Inflammatory macrophage (primary cell): Measurements from ENCODE around the gene GATC.

Experiments
- DNase-seq, 2 donors: peaks; one replicate each; pipeline ENCODE4 v3.0.0-alpha.2; 2020 to 2022
- total RNA-seq, 18 experiments: gene quantifications; one replicate each; lab custom pipeline; 2026; ENCODE audit warnings: mixed read lengths in 6 of 18, inconsistent platforms in 2 of 18; lab: John Stamatoyannopoulos, UW

The GATC gene, protein sequence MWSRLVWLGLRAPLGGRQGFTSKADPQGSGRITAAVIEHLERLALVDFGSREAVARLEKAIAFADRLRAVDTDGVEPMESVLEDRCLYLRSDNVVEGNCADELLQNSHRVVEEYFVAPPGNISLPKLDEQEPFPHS
- total RNA-seq = 14.7 to 52.1 (median 30.1) reads per million in 18 experiments

DNA sequence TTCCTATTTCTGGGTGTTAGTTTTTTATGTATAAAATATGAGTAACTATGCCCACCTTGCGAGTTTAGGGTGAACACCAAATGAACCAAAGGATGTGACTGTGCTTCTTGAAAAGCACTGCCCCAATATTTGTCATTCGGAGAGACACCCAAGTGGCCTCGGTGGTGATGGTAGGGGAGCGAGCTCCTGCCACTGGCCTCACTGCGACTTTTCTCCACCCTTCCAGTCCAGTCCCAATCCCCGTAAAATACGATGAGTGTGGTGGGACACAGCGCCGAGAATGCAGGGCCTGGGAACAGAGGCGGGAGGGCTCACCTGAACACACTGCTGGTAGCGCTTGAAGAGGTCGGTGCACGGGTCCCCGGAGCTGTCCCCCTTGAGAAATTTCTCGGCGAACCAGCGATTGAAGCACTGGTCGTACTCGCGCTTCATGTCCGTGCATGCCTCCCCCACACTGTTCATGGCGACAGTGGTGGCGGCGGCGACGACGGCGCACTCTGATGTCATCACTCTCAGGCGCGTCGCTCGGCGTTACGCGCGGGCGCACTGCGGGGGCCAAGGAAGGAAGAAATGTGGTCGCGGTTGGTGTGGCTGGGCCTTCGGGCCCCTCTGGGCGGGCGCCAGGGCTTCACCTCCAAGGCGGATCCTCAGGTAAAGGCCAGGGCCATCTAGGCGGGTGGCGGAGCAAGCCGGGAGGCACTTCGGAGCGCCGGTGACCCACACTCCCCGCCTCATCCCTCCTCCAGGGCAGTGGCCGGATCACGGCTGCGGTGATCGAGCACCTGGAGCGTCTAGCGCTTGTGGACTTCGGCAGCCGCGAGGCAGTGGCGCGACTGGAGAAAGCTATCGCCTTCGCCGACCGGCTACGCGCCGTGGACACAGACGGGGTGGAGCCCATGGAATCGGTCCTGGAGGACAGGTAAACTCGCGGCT lies at the start of gene GATC, which contains the start of gene TRIAP1:
Gene GATC, plus strand, starts transcription at position 534 of the 933 bp plus-strand sequence. Its CDS starts 37 bp downstream, at position 571.
Gene TRIAP1, minus strand, starts transcription at position 474 of the 933 bp plus-strand sequence. Its CDS starts 12 bp downstream, at position 462.
- DNase-seq = peak; percentile 87

- DNase-seq = no peak
Measured at GRCh38 chr12:120397824-120398540, 48.3 kb upstream of the GATC start.

GRCh38 chr12:120399531-120399930 lies 46.7 kb upstream of the GATC start:
- DNase-seq = no peak

- DNase-seq = no peak
Measured at GRCh38 chr12:120402217-120402616, 44.0 kb upstream of the GATC start.

DNA sequence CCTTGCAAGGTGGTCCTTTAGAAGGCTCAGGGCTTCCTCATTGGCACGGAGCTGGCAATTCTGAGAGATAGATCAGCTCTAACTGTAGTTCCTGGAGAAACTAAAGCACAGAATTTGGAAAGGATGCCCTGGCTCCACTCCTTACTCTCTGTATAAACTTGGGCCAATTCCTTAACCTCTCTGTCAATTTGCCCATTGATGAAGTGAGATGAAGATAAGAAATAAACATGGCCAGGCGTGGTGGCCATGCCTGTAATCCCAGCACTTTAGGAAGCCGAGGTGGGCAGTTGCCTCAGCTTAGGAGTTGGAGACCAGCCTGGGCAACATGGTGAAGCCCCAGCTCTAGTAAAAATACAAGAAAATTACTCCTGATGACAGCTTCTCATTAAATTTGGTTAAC lies 42.4 kb upstream of the GATC start:
- DNase-seq = no peak

- no peak for DNase-seq
Measured at GRCh38 chr12:120404271-120404670, 42.0 kb upstream of the GATC start.

GRCh38 chr12:120406069-120406468 lies 40.2 kb upstream of the GATC start:
- DNase-seq = no peak

DNA sequence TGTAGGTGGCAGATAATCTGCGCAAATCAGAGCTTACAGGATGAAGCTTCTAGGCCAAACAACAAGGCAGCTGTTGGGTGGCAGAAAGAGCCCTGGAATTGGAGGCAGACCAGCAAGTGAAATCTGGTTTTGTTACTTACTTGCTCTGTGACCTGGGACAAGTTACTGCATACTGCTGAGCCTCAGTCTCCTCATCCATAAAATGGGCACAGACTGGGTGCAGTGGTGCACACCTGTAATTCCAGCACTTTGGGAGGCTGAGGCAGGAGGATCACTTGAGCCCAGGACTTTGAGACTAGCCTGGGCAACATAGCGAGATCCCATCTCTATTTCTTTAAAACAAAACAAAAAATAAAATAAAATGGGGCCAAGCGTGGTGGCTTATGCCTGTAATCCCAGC lies 39.7 kb upstream of the GATC start:
- no peak for DNase-seq

DNA sequence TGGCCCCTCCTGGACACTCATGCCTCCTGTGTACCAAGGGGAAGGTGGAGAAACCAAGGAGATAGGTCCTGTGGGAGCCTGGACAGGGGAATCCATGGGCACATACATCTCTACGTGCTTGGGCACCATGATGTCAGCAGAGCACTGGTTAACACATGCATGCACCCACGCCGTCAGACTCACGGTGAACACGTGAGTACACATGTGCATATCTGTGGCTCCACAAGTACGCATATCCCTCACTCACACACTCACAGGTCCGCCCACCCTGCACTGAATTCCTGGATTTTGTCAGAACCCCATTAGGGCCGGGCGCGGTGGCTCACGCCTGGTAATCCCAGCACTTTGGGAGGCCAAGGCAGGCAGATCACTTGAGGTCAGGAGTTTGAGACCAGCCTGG lies 37.5 kb upstream of the GATC start:
- DNase-seq = no peak

GRCh38 chr12:120412421-120412820 lies 33.8 kb upstream of the GATC start:
- no peak for DNase-seq

GRCh38 chr12:120413901-120414695 lies 32.1 kb upstream of the GATC start:
- no peak for DNase-seq

DNA sequence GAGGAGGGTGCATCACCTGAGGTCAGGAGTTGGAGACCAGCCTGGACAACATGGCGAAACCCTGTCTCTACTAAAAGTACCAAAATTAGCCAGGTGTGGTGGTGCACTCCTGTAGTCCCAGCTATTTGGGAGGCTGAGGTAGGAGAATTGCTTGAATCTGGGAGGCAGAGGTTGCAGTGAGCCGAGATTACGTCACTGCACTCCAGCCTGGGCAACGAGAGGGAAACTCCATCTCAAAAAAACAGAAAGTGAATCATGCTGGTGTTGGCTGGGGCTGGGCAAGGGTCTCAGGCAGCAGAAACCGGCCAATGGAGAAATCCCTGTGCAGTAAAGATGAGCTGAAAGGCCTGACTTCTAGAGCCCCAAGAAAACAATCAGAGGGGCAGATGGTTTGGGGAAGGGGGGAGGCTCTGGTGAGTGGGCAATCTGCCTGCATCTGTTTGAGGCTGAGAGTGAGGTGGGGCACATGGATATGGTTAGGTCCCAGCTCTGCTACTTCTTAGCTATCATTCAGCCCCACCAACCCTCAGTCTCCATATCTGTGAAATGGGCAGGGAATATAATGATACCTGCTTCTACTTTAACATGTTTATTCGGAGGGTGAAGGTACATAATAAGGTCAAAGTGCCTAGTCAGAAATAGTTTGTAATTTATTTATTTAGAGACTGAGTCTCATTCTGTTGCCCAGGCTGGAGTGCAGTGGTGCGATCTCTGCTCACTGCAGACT lies 29.6 kb upstream of the GATC start:
- DNase-seq = no peak

DNA sequence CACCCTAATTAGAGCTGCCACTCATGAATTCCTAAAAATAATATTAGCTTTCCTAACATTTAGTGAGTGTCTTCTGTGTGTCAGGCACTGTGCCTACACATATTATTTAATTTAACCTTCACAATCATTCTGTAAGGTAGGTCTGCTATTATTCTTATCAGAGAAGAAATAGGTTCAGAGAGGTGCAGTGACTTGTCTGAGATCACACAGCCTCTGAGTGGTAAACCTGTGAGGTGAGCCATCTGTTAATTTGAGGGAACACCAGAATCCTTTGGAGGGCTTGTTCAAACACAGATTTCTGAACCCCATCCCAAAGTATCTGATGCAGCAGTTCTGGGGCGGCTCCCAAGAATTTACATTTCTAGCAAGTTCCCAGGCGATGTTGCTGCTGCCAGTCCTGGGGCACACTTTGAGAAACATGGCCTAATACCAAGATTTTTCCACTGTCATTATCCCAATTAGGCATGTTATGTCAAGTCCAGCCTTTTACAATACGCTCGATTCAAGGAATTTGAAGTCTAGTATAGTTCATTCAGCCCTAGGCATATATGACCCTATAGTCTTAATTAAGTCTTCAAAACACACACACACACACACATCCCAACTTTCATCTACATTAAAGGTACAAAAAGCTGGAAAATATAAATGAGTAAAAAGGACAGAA lies 28.2 kb upstream of the GATC start:
- no peak for DNase-seq

DNA sequence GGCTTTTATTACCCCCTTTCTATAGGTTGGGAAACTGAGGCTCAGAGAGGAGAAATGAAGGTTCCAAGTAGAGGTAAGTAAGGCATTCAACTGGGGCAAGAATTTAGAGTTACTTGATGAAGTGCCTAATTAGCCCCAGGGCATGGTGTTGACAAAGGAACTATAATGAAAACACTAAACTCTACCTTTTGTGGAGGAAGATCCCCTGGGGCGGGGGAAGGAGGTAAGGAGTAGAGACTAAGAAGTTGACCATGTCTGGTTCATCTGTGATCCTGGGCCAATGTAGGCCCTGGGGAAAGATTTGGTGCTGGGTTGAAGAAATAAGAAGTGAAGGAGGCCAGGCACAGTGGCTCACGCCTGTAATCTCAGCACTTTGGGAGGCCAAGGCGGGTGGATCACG lies 24.5 kb upstream of the GATC start:
- DNase-seq = no peak

DNA sequence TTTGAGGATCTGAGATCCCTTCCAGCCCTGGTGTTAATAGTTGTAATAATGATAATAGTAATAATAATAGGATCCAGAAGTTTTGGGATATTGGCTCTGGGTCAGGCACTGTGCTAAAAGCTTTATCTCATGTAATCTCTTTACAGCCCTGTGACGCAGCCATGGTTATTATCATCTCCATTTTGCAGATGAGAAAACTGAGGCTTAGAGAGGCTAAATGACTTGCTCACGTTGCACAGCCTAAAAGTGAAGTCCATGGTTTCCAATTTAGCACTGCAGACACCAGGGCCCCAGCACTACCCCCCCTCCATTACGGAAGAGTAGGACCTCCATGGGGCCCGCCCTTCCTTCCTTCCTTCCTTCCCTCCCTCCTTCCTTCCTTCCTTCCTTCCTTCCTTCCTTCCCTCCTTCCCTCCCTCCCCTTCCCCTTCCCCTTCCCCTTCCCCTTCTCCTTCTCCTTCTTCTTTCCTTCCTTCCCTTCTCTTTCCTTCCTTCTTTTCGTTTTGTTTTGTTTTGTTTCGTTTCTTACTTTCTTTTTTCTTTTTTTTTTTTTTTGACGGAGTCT lies 23.3 kb upstream of the GATC start:
- DNase-seq = no peak

DNA sequence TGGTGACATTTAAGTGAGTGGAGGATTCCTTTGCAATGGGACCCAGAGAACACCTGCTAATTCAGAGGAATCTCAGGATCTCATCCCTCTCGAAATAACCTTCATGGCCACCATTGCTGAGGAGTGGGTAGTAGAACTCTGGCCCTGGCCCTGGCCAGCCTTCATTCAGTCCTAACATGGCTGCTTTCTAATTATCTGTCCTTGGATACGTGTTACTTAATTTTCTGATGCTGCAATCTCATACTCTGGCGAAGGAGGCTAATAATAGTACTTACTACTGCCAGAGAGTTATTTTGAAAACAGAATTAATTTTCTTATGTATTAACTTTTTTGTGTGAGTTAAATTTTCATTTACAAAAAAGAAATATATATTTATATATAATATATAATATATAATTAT lies 20.4 kb upstream of the GATC start:
- DNase-seq = no peak

DNA sequence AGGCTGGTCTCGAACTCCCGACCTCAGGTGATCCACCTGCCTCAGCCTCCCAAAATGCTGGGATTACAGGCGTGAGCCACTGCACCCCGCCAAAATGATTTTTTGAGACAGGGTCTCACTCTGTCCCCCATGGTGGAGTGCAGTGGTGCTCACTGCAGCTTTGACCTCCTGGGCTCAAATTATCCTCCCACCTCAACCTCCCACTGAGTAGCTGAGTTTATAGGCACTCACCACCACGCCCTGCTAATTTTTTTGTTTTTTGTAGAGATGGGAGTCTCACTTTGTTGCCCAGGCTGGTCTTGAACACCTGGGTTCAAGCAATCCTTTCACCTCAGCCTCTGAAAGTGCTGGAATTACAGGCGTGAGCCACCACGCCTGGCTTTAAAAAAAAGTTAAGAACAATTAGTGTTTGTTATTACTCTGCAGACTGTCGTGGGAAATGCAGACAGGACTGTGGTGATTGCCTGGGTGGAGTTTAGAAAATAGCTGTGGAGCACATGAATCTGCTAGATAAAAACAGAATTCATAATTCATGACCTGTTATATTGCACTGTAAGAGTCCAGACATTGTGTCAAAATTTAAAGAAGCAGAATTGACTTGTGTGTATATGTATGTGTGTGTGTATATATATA lies 17.5 kb upstream of the GATC start:
- DNase-seq = no peak

DNA sequence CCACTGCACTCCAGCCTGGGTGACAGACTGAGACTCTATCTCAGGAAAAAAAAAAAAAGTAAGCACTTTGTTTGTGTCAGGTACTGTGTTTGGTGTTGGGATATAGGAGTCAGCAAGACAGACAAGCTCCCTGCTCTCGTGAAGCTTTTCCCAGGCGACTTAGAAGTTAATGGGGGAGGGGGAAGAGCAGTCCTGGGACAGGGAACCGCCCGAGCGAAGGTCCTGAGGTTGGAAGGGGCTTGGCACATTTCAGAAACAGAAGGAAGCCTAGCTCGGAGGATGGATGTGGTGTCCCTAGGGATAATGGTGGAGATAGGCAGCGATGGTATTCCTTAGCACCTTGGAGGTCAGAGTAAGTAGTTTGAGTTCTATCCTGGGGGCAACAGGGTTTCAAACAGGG lies 16.9 kb upstream of the GATC start:
- no peak for DNase-seq

DNA sequence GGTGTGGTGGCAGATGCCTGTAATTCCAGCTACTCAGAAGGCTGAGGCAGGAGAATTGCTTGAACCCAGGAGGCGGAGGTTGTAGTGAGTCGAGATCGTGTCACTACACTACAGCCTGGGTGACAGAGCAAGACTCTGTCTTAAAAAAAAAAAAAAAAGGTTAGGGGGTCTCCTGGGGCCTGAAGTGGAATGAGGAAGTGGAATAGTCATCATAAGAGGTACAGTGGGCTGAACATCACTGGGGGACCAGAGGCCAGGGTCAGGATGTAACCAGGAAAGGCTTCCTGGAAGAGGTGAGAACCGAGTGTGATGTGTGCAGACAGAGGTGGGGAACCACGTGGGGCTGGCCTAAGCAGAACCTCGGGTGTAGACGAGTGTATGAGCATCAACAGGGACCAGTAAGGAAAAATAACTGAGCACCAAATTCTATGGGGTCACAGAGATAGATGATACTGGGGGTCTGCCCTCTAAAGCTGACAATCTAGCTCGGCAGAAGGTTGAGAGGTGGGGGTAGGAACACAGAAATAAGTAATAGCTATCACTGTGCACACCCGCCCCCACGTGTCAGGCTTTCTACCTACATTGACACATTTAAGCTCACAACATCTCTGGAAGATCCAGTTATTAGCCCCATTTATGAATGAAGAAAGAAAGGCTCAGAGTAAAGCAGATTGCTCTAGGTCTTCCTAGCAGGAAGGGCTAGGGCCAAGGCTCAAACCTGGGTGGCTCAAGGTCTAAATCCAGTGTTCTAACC lies 13.3 kb upstream of the GATC start:
- DNase-seq = no peak
